Endothelial cell of umbilical vein (primary cell): ENCODE measurements around the gene OVCH1. TPM values are rescaled to one million over a fixed set of nuclear protein-coding genes. Genes with fewer than 3 reads are reported as not detected.
A peak's percentile ranks its signal among the peaks of the same experiment; 100 is the strongest.

Experiments used
- BruUV-seq: library from RNA; stranded (reverse); fragments of 400-500 nt; replicated peaks from 2 replicates; lab custom pipeline; 2021; lab: Mats Ljungman, UMichigan
- CTCF ChIA-PET: fragments of 300-600, 350-600 bp; sonication (Branson Sonifier 250); formaldehyde crosslinking; loops from one replicate; lab custom pipeline; 2021; ENCODE audit warnings: antibody characterized with exemption, inconsistent platforms; lab: Charles Lee
- POLR2A ChIA-PET: fragments of 300-600, 350-600 bp; sonication (Branson Sonifier 250); formaldehyde crosslinking; loops from one replicate; lab custom pipeline; 2021; ENCODE audit warnings: antibody characterized with exemption, inconsistent platforms; lab: Charles Lee
- DNase-seq: peaks from one replicate; pipeline ENCODE4 v3.0.0-alpha.2; 2011; ENCODE audit warnings: low read depth, low spot score
- FAIRE-seq: peaks from 2 replicates; lab custom pipeline; 2011; peaks lifted over from hg19 to GRCh38; lab: Jason Lieb, UNC
- H2AFZ ChIP-seq: 2 replicates; pipeline ENCODE4 v1.6.0; 2012; ENCODE audit warnings: low read depth, low read length, control low read depth, inconsistent platforms
- H3K27ac ChIP-seq: 2 replicates; pipeline ENCODE4 v1.5.1; 2011; ENCODE audit warnings: low read depth, mild to moderate bottlenecking, control low read depth, low read length, moderate library complexity; ENCODE audit not compliant: insufficient read depth
- H3K27me3 ChIP-seq, 2 experiments: 2 replicates each; pipeline versions ENCODE4 v1.6.0 to v1.6.1; 2011; ENCODE audit warnings: low read length in 2 of 2, mixed read lengths in 1 of 2; ENCODE audit not compliant: control insufficient read depth in 2 of 2, insufficient read depth in 2 of 2
- H3K36me3 ChIP-seq, 2 experiments: 2 replicates in 1 of 2; 3 replicates in 1 of 2; pipeline ENCODE4 v1.5.1; 2011; ENCODE audit warnings: low read length in 2 of 2, mild to moderate bottlenecking in 1 of 2, moderate library complexity in 1 of 2; ENCODE audit not compliant: control insufficient read depth in 2 of 2, insufficient read depth in 2 of 2; ENCODE audit errors: extremely low read depth in 1 of 2
- H3K4me1 ChIP-seq: 3 replicates; pipeline ENCODE4 v1.5.1; 2011; ENCODE audit warnings: mild to moderate bottlenecking, low read length; ENCODE audit not compliant: control insufficient read depth, insufficient read depth; ENCODE audit errors: extremely low read depth
- H3K4me2 ChIP-seq: 2 replicates; pipeline ENCODE4 v1.6.1; 2011; ENCODE audit warnings: low read length, control low read depth, mixed read lengths; ENCODE audit not compliant: insufficient read depth
- H3K4me3 ChIP-seq, 3 experiments: fragments of 200-600 bp in 1 of 3; sonication (generic), shearing (Covaris generic) in 1 of 3; replicated peaks in 1 of 3; 2 replicates each; pipeline ENCODE4 v1.5.1; 2011 to 2016; ENCODE audit warnings: control low read depth in 3 of 3, low read length in 3 of 3, mild to moderate bottlenecking in 2 of 3, inconsistent platforms in 1 of 3, low read depth in 1 of 3, moderate library complexity in 1 of 3; ENCODE audit not compliant: insufficient read depth in 1 of 3
- H3K79me2 ChIP-seq: 2 replicates; pipeline ENCODE4 v1.6.0; 2012; ENCODE audit warnings: low read length, inconsistent platforms; ENCODE audit not compliant: control insufficient read depth, insufficient read depth
- H3K9ac ChIP-seq: replicated peaks from 2 replicates; pipeline ENCODE3; 2011; ENCODE audit warnings: low read length, control low read depth; ENCODE audit not compliant: insufficient read depth; ENCODE audit errors: extremely low read depth
- H3K9me1 ChIP-seq: replicated peaks from 3 replicates; pipeline ENCODE4 v1.6.0; 2011; ENCODE audit warnings: mild to moderate bottlenecking, low read length; ENCODE audit not compliant: control insufficient read depth, insufficient read depth; ENCODE audit errors: extremely low read depth
- H3K9me3 ChIP-seq: replicated peaks from 2 replicates; pipeline ENCODE4 v1.5.1; 2012; ENCODE audit warnings: low read length, inconsistent platforms; ENCODE audit not compliant: control insufficient read depth, insufficient read depth
- H4K20me1 ChIP-seq: replicated peaks from 2 replicates; pipeline ENCODE3; 2011; ENCODE audit warnings: mild to moderate bottlenecking, low read length; ENCODE audit not compliant: control insufficient read depth, insufficient read depth; ENCODE audit errors: extremely low read depth
- CTCF ChIP-seq, 2 donors: IDR thresholded peaks; 1 replicate in 1 of 2; 2 replicates in 1 of 2; pipeline ENCODE4 v1.5.1; 2011; ENCODE audit warnings: low read length in 2 of 2, mild to moderate bottlenecking in 2 of 2, moderate library complexity in 2 of 2, control low read depth in 1 of 2, inconsistent platforms in 1 of 2, low read depth in 1 of 2; ENCODE audit not compliant: insufficient read depth in 1 of 2; ENCODE audit errors: extremely low read depth in 1 of 2
- EZH2 ChIP-seq: IDR thresholded peaks from 2 replicates; pipeline ENCODE4 v1.6.1; 2012; ENCODE audit warnings: borderline replicate concordance, low read depth, mild to moderate bottlenecking, moderate library complexity, low read length, inconsistent platforms; ENCODE audit not compliant: severe bottlenecking
- FOS ChIP-seq: IDR thresholded peaks from 2 replicates; pipeline ENCODE4 v1.6.1; 2011; ENCODE audit warnings: mild to moderate bottlenecking, low read length, moderate library complexity, borderline replicate concordance; ENCODE audit not compliant: insufficient read depth
- GATA2 ChIP-seq: IDR thresholded peaks from 2 replicates; pipeline ENCODE4 v1.7.0; 2011; ENCODE audit warnings: low read depth, mild to moderate bottlenecking, moderate library complexity, mixed read lengths, low read length; ENCODE audit not compliant: insufficient read length, insufficient read depth
- JUN ChIP-seq: IDR thresholded peaks from 2 replicates; pipeline ENCODE4 v1.6.1; 2011; ENCODE audit warnings: borderline replicate concordance, low read depth; ENCODE audit not compliant: insufficient read length, insufficient read depth
- MAX ChIP-seq: IDR thresholded peaks from 2 replicates; pipeline ENCODE4 v1.6.1; 2011; ENCODE audit not compliant: insufficient read depth, insufficient read length
- MYC ChIP-seq: IDR thresholded peaks from one replicate; pipeline ENCODE4 v1.6.1; 2011; ENCODE audit warnings: mild to moderate bottlenecking, low read depth, low read length
- POLR2A ChIP-seq: IDR thresholded peaks from 2 replicates; pipeline ENCODE4 v1.6.1; 2012; ENCODE audit warnings: low read depth, mild to moderate bottlenecking, control low read depth, low read length
- POLR2AphosphoS5 ChIP-seq: IDR thresholded peaks from 2 replicates; pipeline ENCODE4 v1.6.1; 2012; ENCODE audit warnings: low read depth, mild to moderate bottlenecking, control low read depth, low read length, moderate library complexity; ENCODE audit not compliant: insufficient read depth
- dilution Hi-C: fragments of 300-500 bp; cut with MboI; formaldehyde crosslinking; loops from one replicate; pipeline ENCODE4 v1.15.0; 2019; ENCODE audit warnings: low sequenced_read_pairs; ENCODE audit not compliant: extremely low pct_ligation_motif_present
- intact Hi-C: fragments of 100-400 bp; cut with micrococcal nuclease; formaldehyde crosslinking; loops from one replicate; pipeline ENCODE4 v1.10.0; 2022
- polyA plus RNA-seq, 4 experiments: library from polyadenylated mRNA; depleted of rRNA in 3 of 4; stranded (reverse) in 3 of 4; unstranded in 1 of 4; fragments of >200 nt; gene quantifications; 2 replicates each; pipeline versions ENCODE4 v1.2.1 to v1.2.3, GENCODE V29; 2011 to 2012; ENCODE audit warnings: missing spikeins in 1 of 4
- total RNA-seq: library from RNA; stranded (reverse); gene quantifications from 2 replicates; pipeline ENCODE4 v1.2.3, GENCODE V29; 2021

The OVCH1 gene
- total and polyA plus RNA-seq, 2 donors (not counting 3 experiments of a cell fraction or from before 2014, with no cell fraction given), result 0.01 TPM; not detected in 1

DNA sequence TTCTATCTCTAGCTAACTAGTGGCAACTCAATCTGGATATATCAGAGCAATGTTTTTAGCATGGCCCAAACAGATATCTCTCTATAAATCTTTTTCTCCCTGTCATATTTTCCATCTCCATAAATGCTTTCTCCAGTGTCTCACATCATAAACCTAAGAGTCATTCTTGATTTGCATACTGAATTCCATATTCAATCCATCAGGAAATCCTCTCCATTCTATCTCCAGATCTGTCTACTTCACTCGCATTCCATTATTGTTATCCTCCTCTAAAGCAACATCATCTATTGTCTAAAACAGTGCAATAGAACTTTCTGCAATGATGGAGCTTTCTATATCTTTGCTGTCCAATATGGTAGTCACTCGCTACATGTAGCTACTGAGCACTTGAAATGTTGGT is 71.0 kb downstream of the OVCH1 start:
- Histone ChIP-seq H3K27me3 (no peaks in the 10 kb centered on the region), H3K79me2 (no peaks in the 10 kb centered on the region), H2AFZ (no peak overlapping the region), H3K36me3 (no peaks in the 10 kb centered on the region), H3K4me1 (peaks cover 15% of the 10 kb centered on the region), H3K9ac (no peak overlapping the region), H3K27ac (no peak overlapping the region), H3K9me3 (no peaks in the 10 kb centered on the region), H3K4me2 (peak overlapping the region; percentile 30), H4K20me1 (no peaks in the 10 kb centered on the region), H3K9me1 (no peaks in the 10 kb centered on the region), H3K4me3 (no peak overlapping the region)
- peak; percentile 68 for TF ChIP-seq GATA2
- no peak for TF ChIP-seq POLR2A
- ChIA-PET POLR2A (no interaction called here), CTCF (interaction anchor here (1.6 to 1.9 kb wide), 2 partner anchors 10 to 353 kb away, joined by 4 to 7 read pairs; no protein-coding TSS in a partner anchor)
- dilution Hi-C loops (no loop called here), intact Hi-C loops (no loop called here)
- FAIRE-seq (no peak), DNase-seq (peak; percentile 34)
- no TSS peak for BruUV-seq

DNA sequence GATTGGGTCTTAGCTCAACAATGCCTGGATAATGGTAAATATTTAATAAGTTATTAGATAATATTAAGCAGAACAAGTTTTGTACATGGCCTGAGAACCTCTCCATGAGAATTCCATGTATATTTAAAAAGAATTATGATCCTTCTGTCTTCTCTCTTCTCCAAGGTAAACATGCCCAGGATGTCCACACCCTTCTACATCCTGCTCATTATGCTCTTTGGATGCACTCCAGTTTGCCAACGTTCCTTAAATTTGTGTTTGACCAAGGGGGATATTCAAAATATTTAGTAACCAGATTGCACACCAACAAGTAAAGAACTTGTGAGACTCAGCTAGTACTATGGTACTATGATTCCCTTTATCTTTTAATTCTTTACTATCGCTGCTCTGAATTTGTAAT is 71.8 kb downstream of the OVCH1 start:
- POLR2A ChIA-PET, result no interaction called here
- Histone ChIP-seq H3K9me1 (no peaks in the 10 kb centered on the region), H3K4me3 (no peak overlapping the region), H4K20me1 (no peaks in the 10 kb centered on the region), H3K27me3 (no peaks in the 10 kb centered on the region), H3K27ac (no peak overlapping the region), H3K79me2 (no peaks in the 10 kb centered on the region), H3K4me1 (peaks cover 15% of the 10 kb centered on the region), H3K9me3 (no peaks in the 10 kb centered on the region), H3K36me3 (no peaks in the 10 kb centered on the region), H2AFZ (no peak overlapping the region), H3K9ac (no peak overlapping the region), H3K4me2 (peak overlapping the region; percentile 33)
- intact Hi-C loops, result no loop called here
- BruUV-seq, result no TSS peak
- TF ChIP-seq MYC (no peak), FOS (no peak), POLR2A (no peak), POLR2AphosphoS5 (no peak), EZH2 (no peak), MAX (no peak), CTCF (IDR thresholded peaks at IDR 0.05; ENCODE audit: extremely low read depth in 1 of 2, insufficient read depth in 1 of 2, low read depth in 1 of 2, low read length in 2 of 2) (no peak), GATA2 (no peak), JUN (no peak)
- dilution Hi-C loops, result no loop called here
- no peak for FAIRE-seq
- peak; percentile 31 for DNase-seq
- CTCF ChIA-PET, result interaction anchor here (1.9 kb wide), 1 partner anchor 11 kb away, joined by 7 read pairs; no protein-coding TSS in a partner anchor
